ENCODE data around the gene HPCAL1.
"Not testable (repeated sequence)": the region's sequence is repeated elsewhere in the genome, so short reads cannot be mapped to it uniquely, and the experiment has no call there.

HPCAL1 gene

GRCh38 chr2:10451819-10452218 lies 149.1 kb downstream of the HPCAL1 start:
- H3K4me3 ChIP-seq (ENCODE audit: low read length), result no peak overlapping the region
- no peak for TF ChIP-seq ZNF274 (IDR thresholded peaks at IDR 0.05; ENCODE audit: low read depth, low read length)

DNA sequence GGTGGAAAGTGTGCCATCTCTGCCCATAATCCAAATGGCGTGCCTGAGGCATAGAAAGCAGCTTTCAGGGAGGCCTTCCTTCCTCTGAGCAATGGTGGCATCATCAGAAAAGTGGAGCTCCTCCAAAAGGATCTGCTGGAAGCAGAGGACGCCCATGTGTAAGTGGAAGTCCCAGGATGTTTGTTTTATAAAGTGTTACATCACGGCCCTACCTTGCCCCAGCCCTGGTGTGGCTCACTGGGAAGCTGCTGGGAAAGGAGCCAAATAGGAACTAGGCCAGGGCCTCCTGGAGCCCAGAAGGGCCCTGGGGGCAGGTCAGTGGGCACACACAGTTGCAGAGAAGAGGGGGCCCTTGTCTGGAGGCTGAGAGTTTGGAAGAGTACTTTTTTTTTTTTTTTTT lies 149.6 kb downstream of the HPCAL1 start:
- no peak overlapping the region for H3K4me3 ChIP-seq (ENCODE audit: low read length)
- no peak for TF ChIP-seq ZNF274 (IDR thresholded peaks at IDR 0.05; ENCODE audit: low read depth, low read length)

GRCh38 chr2:10452956-10453904 lies 150.5 kb downstream of the HPCAL1 start:
- no peak overlapping the region for H3K4me3 ChIP-seq (ENCODE audit: low read length)
- TF ChIP-seq ZNF274 (IDR thresholded peaks at IDR 0.05; ENCODE audit: low read depth, low read length), result no peak

DNA sequence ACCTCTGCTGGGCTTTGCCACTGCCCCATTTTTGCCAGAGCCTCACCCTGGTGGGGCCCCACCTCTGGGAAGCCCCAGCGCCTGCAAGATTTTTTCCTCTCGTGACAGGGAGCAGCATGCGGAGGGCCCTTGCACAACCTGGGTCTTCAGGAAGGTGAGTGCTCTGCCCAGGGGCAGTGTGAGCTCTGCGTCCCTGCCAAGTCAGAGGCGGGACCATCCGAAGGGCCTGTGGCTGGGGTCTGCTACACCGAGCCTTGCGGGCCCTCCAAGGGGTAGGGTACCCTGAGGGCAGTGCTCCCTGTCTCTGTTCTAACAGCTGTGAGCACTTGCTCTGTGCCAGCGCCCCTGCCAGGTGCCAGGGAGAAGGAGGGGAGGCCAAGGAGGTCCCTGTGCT lies 151.2 kb downstream of the HPCAL1 start:
- no peak overlapping the region for H3K4me3 ChIP-seq (ENCODE audit: low read length)
- no peak for TF ChIP-seq ZNF274 (IDR thresholded peaks at IDR 0.05; ENCODE audit: low read depth, low read length)

DNA sequence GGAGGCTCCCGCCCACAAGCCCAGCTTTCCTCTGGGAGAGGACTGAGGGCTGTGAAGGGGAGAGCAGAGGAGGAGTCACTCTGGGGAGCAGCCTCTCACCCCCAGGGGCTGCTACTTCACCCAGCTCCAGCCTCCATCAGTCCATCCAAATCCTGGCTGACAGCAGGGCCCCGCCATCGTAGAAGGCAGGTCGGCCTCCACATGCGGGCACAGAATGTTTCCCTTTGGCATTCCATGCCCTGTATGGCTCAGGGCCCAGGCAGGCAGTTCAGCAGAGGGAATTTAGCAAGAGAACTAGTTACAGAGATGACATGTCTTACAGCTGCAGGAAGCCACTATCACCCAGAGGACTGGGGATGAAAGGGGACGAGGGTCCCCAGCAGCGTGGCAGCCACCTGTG lies 151.8 kb downstream of the HPCAL1 start:
- no peak overlapping the region for H3K4me3 ChIP-seq (ENCODE audit: low read length)
- no peak for TF ChIP-seq ZNF274 (IDR thresholded peaks at IDR 0.05; ENCODE audit: low read depth, low read length)

DNA sequence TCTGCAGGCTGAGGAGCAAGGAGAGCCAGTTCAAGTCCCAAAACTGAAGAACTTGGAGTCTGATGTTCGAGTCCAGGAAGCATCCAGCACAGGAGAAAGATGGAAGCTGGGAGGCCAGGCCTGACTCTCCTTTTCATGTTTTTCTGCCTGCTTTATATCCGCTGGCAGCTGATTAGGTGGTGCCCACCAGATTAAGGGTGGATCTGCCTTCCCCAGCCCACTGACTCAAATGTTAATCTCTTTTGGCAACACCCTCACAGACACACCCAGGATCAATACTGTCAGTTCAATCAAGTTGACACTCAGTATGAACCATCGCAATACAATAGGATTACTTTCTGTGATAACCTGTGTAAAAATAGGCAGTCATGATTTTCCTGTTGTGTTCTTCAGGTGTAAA lies 154.5 kb downstream of the HPCAL1 start:
- H3K4me3 ChIP-seq (ENCODE audit: low read length), result not testable (repeated sequence)

- no peak for TF ChIP-seq ZNF274 (IDR thresholded peaks at IDR 0.05; ENCODE audit: low read depth, low read length)
- no peak overlapping the region for H3K4me3 ChIP-seq (ENCODE audit: low read length)
These were observed 155.3 kb downstream of the HPCAL1 start for GRCh38 chr2:10457846-10458598.

- TF ChIP-seq ZNF274 (IDR thresholded peaks at IDR 0.05; ENCODE audit: low read depth, low read length), result no peak
- no peak overlapping the region for H3K4me3 ChIP-seq (ENCODE audit: low read length)
These were observed 157.7 kb downstream of the HPCAL1 start for GRCh38 chr2:10460366-10460796.

GRCh38 chr2:10462178-10463083 lies 159.7 kb downstream of the HPCAL1 start:
- no peak overlapping the region for H3K4me3 ChIP-seq (ENCODE audit: low read length)
- TF ChIP-seq ZNF274 (IDR thresholded peaks at IDR 0.05; ENCODE audit: low read depth, low read length), result no peak

- TF ChIP-seq ZNF274 (IDR thresholded peaks at IDR 0.05; ENCODE audit: low read depth, low read length), result no peak
- H3K4me3 ChIP-seq (ENCODE audit: low read length), result no peak overlapping the region
These were observed 163.2 kb downstream of the HPCAL1 start for GRCh38 chr2:10465910-10466309.

DNA sequence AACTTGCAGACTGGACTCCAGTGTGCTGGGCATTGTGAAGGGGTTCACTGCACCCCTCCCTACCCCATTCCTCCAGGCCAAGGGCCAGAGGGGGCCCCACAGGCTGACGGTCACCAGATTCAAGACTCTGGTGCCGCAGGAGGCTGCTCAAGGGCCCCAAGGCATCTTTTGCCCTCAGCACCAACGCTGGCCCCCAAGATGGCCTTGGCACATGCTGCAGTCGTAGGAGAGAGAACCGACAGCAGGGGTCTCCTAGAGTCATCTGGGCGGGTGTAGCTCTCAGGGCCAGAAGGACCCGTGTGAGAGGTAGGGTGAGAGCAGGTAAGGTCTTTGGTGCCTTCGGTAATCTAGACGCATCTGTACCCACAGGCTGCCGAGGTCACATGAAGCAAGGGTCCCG lies 164.1 kb downstream of the HPCAL1 start:
- H3K4me3 ChIP-seq (ENCODE audit: low read length), result no peak overlapping the region
- no peak for TF ChIP-seq ZNF274 (IDR thresholded peaks at IDR 0.05; ENCODE audit: low read depth, low read length)

GRCh38 chr2:10467401-10467800 lies 164.7 kb downstream of the HPCAL1 start:
- no peak for TF ChIP-seq ZNF274 (IDR thresholded peaks at IDR 0.05; ENCODE audit: low read depth, low read length)
- H3K4me3 ChIP-seq (ENCODE audit: low read length), result no peak overlapping the region

DNA sequence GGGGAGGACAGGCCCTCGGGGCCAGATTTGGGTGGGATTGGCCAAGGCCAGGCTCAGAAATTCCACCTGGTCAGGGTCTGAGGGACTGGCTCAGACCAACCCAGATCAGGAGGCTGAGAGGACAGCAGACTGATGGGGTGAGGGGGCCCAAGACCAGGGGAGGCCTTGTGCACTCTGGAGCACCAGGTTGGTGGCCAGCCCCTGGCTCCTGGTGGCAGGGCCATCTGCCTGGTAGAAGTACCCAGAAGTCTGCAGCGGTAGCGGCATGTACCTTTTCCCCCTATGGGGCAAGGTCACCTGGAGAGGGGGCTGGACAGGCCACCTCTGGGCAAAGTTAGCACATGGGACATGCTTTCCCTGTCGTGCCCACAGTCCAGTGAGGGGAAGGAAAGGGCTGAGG lies 166.6 kb downstream of the HPCAL1 start:
- TF ChIP-seq ZNF274 (IDR thresholded peaks at IDR 0.05; ENCODE audit: low read depth, low read length), result no peak
- no peak overlapping the region for H3K4me3 ChIP-seq (ENCODE audit: low read length)

Data from GM08714 (cell line).